NCI-H2196 (cell line): ENCODE results near the gene CLCA1.
"Not testable (repeated sequence)": the region's sequence is repeated elsewhere in the genome, so short reads cannot be mapped to it uniquely, and the experiment has no call there.

Experiments
- DNase-seq: peaks from one replicate; lab custom pipeline; 2025; ENCODE audit not compliant: unreplicated experiment; lab: John Stamatoyannopoulos, UW

Gene CLCA1

DNA sequence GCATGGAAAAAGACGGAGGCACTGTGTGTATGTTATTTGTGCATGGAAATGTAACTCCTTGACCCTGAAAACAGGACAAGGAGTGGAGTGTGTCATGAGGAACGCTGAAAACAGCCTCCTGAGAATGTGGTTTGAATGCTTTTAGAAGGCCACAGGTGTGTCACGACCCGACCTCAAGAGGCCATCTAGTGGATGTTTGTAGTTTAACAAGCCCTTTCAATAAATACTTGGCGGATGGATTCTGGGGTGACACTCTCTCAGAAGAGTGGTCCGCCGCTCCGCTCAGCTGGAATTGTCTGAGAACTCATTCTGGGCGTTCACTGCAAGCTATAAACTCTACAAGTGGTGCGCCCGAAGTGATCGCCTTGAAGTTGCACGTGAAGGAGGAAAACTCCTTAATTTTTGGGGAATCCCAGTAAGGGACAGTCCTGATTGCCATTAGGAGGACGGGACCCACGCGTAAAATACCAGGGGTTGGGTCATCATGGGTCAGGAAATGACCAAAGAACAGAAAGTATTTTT lies 33.5 kb downstream of the CLCA1 start:
- not testable (repeated sequence) for DNase-seq

DNA sequence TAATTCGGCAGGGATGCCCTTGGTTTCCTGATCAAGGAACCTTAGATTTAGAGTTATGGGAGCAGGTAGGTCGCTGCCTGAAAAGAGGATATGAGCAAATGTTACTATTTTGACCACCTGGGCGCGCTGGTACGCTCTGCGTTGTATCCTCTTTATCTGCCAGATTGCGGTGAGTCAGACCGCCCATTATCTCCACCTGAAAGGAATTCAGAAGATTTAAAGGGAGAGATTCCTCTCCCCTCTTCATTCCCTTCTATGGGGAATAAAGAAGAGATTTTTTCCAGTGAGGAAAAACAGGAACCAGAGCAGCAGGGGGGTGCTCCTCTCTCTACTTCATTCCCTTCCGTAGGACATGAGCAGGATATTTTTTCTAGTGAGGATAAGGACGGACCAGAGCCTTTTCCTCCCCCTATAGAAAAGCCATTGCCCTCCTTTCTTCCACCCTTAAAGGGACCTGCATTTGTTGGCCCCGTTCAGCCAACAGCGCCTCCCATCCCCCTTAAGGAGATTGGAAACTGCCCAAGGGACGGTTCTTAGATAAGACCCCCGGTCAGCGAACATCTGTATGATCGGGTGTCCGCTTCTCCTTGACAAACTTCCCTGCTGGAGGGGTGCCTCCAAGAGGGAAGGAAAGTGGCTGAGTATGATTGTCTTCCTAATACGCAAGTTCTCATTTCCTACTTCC lies 34.1 kb downstream of the CLCA1 start:
- no peak for DNase-seq

DNA sequence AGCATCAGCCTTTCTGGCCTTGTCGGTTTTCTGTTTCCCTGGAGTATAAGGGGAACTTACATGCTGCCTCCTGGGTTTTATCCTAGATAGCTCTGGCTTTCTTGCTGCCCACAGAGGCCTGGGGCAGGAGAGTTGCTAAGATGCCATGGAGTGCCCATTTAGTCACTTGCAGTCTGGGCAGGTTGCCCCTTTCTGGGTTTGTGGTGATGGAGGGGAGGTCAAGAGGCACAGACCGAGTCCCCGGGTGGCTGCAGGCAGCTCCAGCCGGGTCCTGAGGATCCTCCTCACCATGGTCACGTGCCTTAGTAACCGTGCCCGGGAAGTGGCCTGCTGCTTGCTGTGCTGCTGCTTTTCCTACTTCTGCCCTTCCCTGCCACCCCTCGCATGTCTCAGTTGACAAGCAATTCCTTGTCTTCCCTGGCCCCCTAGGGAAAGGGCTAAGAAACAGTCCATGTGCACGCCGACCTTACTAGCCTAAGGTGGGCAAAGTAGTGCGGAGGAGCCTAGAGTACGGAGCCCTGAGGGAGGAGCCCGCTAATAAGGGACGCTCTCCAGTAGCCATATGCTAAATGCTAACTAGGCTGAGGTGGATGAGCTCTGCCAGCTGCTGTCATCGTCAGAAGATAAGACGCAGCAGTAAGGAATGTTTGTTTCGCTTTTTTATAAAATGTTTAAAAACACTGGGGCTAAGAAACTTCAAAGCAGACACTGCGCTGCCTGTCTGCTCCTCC lies 34.8 kb downstream of the CLCA1 start:
- DNase-seq, result no peak

DNA sequence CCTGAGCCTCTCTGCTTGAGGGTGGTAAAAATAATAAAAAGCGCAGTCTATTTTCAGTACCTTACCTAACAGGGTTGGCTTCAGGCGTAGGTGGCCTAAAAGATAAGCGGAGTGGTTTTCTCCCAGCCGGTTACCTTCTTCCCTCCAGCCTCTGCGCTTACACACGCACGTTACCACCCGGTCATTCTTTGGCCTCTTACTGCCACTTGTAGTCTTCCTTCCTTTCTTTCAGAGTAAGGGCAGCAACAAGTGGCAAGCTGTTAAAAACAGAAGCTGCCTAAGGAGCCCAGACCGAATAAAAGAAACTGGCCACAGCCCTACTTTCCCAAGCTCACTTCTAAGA lies 35.4 kb downstream of the CLCA1 start:
- DNase-seq, result no peak

DNA sequence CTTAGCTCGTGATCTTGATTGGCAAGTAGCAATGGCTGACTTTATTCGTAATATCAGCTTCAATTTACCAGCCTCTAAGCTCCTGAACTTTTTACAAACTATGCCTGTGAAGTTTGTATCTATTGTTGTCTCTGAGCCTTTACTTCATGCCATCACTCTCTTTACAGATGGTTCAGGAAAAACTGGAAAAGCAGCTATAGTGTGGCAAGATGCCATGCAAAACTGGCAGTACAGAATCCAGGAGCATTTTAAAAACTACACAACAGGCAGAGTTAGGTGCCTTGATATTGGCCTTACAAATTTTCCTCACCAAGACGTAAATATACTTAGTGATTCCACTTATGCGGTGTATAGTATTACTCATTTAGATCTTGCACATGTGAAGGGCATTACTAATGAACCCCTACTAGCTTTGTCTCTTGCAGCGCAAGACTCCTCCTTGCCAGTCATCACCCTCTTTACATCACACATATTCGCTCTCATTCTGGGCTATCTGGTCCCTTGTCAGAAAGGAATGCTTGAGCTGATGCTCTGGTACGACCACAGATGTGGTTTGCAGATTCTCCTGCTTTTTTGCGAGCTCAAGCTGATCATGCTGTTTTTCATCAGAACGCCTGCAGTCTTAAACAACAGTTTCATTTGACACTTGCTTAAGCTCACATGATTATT lies 36.3 kb downstream of the CLCA1 start:
- no peak for DNase-seq

DNA sequence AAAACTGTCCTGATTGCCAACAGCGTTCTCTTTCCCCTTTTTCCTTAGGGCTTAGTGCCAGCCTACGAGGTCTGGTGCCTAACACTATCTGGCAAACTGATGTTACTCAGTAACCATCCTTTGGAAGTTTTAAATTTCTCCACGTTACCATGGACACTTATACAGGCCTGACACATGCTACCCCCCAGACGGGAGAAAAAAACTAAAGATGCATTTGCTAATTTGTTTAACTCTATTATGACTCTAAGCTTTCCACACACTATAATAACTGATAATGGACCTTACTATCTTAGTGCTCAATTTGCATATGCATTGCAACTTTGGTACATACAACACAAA lies 36.8 kb downstream of the CLCA1 start:
- DNase-seq, result no peak

DNA sequence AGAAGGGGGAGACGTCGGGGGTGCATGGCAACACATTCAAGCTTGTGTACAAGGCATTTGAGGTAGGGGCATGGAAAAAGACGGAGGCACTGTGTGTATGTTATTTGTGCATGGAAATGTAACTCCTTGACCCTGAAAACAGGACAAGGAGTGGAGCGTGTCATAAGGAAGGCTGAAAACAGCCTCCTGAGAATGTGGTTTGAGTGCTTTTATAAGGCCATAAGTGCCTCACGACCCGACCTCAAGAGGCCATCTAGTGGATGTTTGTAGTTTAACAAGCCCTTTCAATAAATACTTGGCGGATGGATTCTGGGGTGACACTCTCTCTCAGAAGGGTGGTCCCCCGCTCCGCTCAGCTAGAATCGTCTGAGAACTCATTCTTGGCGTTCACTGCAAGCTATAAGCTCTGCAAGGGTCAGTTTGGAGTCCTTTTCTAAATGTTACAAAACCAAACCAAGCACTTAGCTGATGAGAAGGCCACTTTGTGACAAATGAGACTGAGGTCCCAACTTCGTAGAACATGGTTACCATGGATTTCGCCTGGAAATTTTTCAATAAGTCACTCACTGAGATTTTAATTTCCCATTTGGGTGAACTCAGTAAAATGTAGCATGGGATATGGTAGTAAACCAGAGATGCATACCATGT lies 39.3 kb downstream of the CLCA1 start:
- DNase-seq, result no peak

DNA sequence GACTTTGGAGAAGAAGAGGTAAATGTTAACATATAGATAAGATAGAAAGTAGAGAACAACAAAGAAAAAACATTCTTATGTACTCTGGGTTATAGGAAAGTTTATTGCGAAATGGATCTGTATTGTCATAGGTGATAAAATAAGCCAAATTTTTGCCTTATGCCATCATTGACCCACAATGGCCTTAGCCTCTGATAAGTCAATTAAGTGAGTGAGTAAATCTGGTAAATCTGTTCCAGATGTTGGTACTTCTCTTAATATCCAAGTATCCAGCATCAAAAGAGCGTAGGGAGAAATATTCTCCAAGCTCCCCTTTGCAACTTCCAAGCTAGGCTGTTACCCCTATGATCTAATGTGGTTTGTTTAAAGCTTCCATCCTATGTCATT lies 39.8 kb downstream of the CLCA1 start:
- DNase-seq, result no peak

DNA sequence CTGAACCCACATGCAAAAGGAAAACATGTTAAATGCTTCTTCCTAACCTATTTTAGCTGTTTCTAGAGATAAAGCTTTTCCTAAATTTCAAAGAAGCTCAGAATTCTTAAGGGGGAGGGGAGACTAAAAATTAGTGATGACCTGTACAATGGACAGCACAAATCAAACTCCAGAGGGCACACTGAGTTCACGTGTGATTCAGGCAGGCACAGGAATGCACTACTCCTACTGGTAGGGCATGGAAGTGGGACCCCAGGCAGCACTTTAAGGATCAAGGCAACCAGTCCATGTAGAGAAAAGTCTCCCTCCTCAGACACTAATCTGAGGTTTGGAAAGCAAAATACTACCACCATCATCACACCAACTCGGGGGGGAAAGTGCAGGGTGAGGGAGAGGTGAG lies 46.9 kb downstream of the CLCA1 start:
- DNase-seq, result no peak

DNA sequence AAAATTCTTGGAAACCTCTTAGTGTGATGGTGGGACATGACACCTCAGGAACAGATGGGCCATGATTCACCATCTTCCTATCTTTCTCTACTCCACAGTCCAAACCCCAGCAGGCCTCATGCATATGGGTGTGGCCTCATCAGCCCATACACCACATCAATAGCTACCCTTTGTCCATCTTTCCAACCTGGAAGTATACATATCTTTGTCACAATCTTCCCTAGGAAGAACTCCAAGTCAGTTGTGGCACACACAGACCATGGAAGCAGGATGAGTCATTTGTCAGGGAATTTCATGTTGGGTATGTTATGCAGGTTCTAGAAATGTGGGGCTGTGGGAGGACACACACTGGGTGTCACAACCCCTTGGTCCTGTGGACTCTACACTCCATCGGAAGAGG lies 47.6 kb downstream of the CLCA1 start:
- DNase-seq, result no peak

DNA sequence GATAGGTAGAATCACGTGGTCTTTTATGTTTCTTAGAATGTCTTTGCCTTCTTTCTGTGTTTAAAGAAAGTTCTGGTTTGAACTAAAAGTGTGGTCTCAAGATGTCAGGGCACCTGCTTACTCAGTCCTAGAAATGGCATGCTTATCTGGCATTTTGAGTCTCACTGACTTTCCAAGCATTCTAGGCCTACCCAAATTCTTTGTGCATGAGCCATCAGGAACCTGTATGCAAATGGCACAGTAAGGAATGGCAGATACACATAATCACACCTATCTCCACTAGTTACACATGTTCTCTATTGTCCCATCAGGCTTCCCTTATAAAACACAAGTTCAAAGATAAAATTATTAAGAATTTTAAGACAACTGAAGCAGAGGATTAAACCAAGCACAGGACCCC lies 48.6 kb downstream of the CLCA1 start:
- DNase-seq, result no peak

DNA sequence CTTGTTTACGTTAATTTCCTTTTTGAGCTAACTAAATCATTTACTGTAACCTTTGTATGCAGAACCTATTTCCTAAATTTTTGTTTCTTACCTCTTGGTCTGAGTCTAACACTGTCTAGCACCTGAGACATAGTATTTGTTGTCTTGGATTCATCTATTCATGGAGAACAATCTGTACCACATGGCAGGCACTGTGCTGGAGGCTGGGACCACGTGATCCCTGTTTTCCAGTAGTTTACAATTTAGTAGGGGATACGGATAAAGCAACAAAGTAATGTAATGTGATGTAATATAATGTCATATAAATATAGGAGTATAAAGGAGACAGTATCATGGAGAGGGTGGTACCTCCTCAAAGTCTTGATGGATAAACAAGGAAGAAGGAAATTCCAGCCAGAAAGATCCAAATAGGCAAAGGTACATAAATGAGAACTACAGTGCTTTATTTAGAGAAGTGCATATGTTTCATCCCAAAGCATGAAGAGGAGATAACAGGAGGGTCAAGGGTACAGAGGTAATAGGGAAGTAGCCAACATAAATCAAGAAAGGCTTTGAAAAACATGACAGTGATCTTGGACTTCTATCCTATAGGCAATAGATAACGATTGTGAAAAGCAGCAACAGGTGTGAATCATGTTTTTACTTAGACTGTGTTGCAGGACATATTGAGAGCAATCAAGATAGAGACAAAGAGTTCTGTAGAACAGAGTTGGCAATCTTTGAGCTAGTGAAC lies 52.2 kb downstream of the CLCA1 start:
- no peak for DNase-seq

DNA sequence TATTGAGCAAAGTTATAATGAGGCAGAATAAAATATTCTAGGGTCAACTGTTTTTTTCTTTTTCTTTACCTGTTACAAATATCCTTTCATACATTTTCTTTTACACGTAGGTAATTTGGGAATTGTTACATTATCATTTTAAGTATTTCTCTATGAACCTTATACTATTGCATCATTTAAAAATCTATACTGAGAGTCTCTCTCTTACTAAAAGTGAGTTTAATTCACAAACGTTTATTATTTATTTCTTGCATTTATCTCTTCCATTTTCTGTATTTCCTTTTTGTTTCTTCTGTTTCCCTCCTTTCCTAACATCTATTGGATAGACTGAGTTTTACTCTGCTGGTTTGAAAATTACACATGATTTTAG lies 52.8 kb downstream of the CLCA1 start:
- no peak for DNase-seq

DNA sequence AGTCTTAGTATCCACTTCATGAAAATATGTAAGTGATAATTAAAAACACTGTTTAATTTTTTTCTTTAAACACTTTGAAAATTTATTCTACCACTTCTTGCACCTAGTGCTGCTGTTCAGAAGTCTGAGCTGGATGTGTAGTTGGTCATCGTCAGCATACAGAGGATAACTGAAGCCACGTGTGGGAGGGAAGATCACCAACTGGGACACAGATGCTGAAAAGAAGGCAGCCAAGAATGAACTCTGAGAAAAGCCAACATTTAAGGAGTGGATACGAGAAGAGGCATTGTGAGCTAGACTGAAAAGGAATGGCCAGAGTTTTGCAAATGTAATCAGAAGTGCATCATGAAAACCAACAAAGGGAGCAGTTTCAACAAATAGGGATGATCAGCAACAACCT lies 53.5 kb downstream of the CLCA1 start:
- DNase-seq, result no peak

DNA sequence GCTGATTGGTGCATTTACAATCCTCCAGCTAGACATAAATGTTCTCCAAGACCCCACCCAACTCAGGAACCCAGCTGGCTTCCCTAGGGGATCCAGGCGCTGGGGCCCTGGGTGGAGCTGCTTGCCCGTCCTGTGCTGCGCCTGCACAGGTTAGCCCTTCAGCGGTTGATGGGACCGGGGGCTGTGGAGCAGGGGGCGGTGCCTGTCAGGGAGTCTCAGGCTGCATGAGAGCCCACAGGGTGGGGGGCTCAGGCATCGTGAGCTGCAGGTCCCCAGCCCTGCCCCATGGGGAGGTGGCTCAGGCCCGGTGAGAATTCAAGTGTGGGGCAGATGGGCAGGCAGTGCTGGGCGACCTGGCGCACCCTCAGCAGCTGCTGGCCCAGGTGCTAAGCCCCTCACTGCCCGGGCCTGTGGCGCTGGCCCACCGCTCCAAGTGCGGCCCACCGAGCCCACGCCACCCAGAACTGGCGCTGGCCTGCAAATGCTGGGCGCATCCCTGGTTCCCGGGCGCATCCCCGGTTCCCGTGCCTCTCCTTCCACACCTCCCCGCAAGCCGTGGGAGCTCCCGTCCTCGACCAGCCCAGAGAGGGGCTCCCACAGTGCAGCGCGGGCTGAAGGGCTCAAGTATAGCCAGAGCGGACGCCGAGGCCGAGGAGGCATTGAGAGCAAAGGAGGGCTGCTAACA lies 55.1 kb downstream of the CLCA1 start:
- no peak for DNase-seq

DNA sequence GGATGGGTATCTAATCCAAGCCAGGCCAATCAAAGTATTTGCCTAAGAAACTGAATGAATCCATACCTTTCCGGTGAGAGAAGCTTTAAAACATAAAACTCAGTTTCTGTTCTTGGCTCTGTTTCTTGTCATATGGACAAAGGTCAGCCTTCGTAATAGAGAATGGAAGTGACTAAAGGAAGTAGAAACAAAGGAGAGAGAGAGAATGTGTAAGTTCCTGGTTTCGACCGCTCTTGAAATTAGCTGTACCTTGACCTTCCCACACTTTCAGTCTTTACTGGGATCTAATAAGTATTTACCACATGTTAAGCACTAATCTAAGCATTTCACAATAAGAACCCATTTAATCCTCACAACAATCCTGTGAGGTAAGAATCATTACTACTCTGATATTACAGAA lies 58.6 kb downstream of the CLCA1 start:
- no peak for DNase-seq

DNA sequence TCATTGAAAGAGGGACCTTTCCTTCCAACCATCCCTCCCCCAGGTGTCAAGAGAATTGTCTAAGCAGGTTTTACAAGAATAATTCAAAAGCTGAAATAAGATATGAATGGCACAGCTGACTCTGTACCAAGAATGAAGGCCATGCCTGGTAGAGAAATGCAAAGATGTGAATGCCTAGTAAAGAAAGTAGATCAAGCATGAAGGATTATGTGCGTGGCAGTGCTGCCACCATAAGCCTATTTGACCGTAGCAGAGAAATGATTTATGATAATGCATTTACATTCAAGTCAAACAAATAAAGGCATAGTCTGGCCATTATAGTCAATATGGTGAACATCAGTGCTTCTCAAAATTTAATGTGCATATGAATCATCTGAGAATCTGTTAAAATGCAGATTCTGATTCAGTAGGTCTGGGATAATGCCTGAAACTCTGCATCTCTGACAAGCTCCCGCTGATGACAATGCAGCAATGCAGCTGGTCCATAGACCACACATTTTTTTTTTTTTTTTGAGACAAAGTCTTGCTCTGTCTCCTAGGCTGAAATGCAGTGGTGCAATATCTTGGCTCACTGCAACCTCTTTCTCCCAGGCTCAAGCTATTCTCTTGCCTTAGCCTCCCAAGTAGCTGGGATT lies 61.6 kb downstream of the CLCA1 start:
- DNase-seq, result no peak

DNA sequence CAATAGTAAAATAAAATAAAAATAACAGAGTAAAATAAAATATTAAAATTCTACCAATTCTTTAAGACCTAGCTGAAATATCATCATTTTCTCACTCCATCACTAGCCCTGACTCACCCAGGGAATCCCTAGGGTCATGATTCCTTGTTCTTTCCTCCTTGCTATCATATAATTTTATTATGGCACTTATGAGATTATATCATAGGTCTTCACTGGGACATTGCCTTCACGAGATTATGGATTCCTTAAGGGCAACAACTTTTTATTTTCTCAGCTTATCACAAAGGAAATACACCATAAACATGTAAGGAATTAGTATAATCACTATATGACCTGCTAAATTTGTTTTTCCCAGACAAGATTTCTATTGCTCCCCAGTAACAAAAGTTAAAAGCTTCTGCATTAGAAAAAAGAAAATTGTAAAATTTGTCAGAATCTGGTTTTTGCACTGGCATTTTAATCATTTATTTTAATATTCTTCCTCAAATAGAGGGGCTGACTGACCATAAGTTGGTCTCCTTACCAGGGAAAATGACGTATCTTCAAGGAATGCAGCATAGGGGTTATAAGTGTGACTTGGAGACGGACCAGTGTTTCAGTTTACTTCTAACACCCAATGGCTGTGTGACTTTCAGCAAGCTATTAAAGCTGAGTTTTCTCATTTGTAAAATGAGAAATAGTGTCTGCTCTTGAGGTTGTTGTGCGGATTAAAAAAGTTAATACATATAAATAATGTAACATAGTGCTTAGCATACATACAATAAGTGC lies 69.4 kb downstream of the CLCA1 start:
- no peak for DNase-seq

DNA sequence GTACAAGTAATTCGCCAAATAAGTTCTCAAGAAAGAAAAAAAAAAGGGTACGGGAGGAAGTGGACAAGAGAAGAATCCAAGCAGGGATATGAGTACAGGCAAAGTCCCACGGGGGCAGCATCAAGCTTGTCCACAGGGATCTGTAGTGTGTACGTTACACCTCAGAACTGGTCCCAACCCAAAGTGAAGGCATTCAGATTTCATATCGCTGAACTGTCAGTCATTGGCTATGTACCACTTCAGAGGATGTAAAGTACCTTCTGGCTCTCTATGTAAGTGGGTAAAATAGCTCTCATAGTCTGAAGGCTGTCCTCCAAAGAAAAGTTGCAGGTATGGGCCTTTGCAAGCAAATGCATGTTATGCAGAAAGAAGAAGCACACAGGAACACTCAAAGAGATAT lies 70.0 kb downstream of the CLCA1 start:
- no peak for DNase-seq

DNA sequence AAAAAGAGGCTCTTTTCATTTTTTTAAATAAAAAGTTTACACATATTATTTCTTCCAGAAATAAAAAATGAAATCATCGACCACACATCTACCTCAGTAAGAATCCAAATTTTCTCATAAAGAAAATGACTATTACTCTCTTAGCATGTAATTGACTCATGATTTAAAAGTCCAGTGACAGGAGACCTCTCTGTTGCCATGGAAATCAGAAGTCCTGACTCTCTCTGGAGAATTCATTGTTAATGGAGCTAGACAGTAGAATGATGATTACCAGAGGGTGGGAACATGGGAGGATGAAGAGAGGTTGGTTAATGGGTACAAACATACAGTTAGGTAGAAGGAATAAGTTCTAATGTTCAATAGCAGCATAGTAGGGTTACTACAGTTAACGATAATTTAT lies 73.1 kb downstream of the CLCA1 start:
- no peak for DNase-seq
